GM18861 (cell line): ENCODE results near the gene INTS2.
"Not testable (repeated sequence)": the region's sequence is repeated elsewhere in the genome, so short reads cannot be mapped to it uniquely, and the experiment has no call there.

Experiments used
- ATAC-seq: cut with Tn5 transposase; IDR thresholded peaks from one replicate; pipeline ENCODE4 v1.9.1; 2021; ENCODE audit not compliant: unreplicated experiment

The INTS2 gene

GRCh38 chr17:61897548-61898180 lies 30.1 kb downstream of the INTS2 start:
- no peak for ATAC-seq

DNA sequence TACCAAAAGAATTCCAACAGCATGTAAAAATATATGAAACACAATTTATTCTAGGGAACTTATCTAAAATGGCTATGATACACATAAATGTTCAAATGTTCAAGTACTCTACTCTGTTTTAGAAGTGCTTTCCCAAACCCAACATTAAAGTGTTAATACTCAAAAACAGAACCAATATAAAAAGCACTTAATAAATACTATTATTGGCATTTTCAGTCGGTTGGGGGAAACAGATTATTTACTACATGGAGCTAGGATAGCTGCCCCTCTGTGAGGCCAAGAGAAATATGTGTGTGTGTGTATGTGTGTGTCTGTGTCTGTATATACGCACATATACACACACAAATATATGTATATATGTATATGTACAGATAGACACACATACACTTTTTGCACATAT lies 32.4 kb downstream of the INTS2 start:
- ATAC-seq: no peak

GRCh38 chr17:61894310-61894709 lies 33.5 kb downstream of the INTS2 start:
- not testable (repeated sequence) for ATAC-seq

DNA sequence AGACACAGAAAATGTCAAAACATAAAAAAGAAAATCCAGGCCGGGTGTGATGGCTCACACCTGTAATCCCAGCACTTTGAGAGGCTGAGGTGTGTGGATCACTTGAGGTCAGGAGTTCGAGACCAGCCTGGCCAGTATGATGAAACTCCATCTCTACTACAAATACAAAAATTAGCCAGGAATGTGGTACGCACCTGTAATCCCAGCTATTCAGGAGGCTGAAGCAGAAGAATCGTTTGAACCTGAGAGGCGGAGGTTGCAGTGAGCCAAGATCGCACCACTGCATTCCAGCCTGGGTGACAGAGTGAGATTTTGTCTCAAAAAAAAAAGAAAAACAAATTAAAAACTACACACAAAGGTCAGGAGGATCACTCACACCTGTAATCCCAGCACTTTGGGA lies 40.0 kb downstream of the INTS2 start:
- ATAC-seq: not testable (repeated sequence)

- not testable (repeated sequence) for ATAC-seq
Measured at GRCh38 chr17:61885865-61886264, 41.9 kb downstream of the INTS2 start.

- ATAC-seq: no peak
Measured at GRCh38 chr17:61884864-61885263, 42.9 kb downstream of the INTS2 start.

- ATAC-seq: no peak
Measured at GRCh38 chr17:61880589-61881102, 47.1 kb downstream of the INTS2 start.

- no peak for ATAC-seq
Measured at GRCh38 chr17:61878984-61879612, 48.7 kb downstream of the INTS2 start.

- no peak for ATAC-seq
Measured at GRCh38 chr17:61878520-61878919, 49.3 kb downstream of the INTS2 start.

GRCh38 chr17:61877837-61878236 lies 49.9 kb downstream of the INTS2 start:
- no peak for ATAC-seq

GRCh38 chr17:61875804-61876203 lies 52.0 kb downstream of the INTS2 start:
- no peak for ATAC-seq

DNA sequence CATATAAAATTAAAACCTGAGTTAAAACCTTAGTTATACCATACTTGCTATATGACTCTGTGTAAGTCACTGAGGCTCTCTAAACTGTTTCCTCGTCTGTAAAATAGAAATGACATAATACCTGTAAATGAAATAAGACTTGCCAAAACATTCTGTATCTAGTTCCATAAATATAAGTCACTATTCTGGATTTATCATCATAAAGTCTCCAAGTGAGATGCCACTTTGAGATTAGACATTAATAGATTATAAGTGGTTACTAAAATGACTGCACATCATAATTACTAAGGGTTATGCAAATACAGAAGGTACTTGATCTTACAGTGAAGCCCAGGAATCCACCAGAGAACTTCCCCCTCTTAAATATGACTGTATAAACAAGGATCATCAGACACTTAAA lies 52.5 kb downstream of the INTS2 start:
- ATAC-seq: no peak

GRCh38 chr17:61874075-61874474 lies 53.7 kb downstream of the INTS2 start:
- no peak for ATAC-seq

DNA sequence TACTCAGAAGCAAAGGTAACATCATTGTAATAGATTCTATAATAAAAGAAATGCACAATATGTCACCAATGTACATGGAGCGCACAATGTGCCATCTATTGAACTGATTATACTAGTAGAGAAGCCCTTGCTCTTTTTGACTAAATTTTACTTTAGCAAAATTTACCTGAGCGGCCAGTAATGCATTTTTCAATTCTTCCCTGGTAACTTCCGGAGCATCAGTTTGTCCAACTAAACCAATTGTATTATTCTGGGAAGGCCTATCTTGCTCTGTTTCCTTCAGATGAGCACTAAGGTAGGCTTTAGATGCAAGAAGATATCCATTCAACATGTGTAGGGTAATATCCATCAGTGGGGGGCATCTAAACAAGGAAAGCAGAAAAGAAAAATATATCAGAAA lies 55.7 kb downstream of the INTS2 start:
- no peak for ATAC-seq

DNA sequence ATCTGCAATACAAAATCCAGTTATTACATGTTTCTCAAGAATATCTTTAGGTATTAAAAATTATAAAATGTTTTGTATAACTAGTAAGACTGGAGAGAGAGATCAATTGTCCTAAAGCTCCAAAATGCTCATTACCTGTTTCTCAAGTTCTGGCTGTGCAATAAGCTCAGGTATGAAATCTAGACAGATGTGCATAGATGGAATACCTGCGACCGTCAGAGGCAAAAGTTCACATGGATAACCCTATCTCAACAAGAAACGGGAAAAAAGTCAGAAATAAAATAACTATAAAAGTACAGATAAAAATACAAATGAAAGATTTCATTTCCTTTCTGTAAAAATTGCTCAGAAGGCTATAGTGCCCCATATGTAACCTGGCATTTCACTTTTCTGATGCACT lies 58.6 kb downstream of the INTS2 start:
- ATAC-seq: no peak

DNA sequence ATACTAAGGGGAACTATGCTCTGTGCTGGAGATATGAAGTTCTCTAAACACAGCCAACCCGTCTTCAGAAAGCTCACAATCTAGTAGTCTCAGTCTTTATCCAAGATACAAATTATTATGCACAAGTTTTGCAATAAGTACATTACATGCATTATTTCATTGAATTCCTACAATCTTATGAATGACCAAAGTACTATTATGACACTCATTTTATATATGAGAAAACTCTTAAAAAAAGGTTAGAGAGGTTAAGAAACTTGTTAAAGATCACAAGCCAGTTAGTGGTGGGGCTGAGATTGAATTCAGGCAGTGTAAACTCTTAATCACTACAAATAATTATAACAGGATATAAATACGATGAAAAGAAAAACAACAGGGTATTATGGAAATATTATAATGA lies 59.7 kb downstream of the INTS2 start:
- no peak for ATAC-seq

- ATAC-seq: no peak
Measured at GRCh38 chr17:61867033-61867432, 60.7 kb downstream of the INTS2 start.

DNA sequence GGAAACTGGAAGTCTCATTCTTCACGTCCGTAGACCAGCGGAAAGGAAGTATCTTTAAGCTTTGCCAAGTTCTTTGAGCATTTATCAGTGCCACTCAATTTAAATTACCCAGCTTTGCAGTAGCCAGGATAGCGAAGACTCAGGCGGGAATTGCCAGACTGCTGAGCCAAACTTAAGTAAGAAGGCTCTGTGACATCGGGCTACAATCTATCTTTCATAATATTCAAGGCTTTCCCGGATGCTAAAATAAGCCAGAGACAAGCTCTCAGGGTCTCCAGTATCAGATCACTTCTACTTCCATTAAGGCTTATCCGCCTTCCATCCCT lies 64.0 kb downstream of the INTS2 start:
- peak; percentile 5 for ATAC-seq

DNA sequence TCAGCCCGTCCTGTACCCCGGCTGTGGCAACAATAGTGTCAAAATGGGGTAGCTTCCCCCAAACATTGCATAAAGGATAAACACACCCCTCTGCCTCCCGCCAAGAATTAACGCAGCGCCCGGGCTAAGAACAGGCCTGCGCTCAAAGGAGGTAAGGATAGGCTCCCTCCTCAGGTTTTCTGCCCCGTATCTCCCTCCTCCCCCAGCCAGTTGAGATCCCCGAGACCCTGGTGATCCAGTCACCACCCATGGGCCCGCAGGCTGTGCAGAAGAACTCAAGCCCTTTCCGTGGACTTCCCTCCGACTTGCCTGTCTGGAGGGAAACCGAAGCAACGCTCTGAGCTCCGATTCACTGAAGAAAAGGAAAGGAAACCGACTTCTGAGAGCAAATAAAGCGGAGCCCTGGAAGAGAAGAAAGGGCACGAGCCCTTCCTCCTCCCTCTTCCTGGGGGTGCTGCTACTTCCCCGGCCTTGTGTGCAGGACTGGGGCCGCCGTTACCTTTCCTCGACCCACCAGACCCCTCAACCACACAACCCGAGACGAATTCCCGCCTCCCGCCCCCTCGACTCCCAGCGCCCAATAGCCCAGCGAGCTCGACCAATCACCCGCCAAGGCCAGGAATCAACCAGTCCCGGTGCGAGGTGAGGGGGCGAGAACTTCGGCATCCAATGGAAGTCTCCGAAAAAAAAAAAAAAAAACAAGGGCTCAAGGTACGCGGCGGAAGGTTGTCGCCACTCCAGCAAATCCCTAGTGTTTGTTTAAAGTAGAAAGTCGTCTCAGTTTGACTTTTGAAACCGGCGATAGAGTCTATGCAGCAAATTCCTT lies 64.6 kb downstream of the INTS2 start, which contains the start of gene BRIP1:
BRIP1 (minus strand) TSS at position 554 of the 826 bp plus-strand sequence. CDS start 1,989 bp downstream, outside the sequence.
- ATAC-seq: peak; percentile 65

DNA sequence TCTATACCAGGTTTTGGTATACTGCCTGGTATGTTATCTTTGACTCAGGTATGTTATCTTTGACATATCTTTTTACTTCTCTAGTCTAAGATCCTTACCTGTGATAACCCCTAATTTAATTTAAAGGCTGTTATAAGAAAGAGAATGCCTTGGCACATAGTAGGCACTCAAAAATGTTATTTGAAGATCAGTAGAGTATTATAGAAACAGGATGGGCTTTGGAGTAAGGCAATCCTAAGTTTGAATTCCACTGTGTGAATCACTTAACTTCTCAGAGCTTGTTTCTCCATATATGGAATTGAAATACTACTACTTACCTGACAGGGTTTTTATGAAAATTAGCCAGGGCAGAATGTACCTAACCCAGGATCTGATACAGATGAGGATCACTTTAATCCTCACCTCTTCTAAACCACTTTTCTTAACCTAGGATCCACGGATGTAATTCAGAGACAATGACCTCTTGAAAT lies 65.6 kb downstream of the INTS2 start:
- no peak for ATAC-seq

GRCh38 chr17:61860397-61860796 lies 67.4 kb downstream of the INTS2 start:
- not testable (repeated sequence) for ATAC-seq

DNA sequence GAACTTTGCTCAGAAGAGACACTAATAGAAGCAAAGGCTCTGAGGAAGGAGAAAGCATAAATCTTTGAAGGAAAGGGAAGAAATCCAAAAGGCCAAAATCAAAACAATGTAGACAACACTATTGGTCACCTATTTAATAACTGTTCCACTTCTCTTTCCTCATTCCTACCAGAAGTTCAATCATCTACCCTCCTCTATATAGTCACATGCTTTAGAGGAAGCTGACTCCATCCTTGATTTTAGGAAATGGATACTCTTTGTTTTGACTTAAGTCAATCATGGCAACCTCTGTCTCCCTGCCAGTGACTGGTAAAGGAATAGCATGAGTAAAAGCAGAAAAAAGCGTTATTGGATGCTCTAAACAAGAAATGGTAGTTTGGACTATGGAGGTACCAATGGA lies 71.7 kb downstream of the INTS2 start:
- no peak for ATAC-seq
